A549 (cell line): Measurements from ENCODE around the gene FNIP2.

Experiments used
- CTCF ChIP-seq: fragments of >200 bp; sonication (Bioruptor Twin); formaldehyde crosslinking; IDR thresholded peaks from 3 replicates; pipeline ENCODE4 v1.5.1; 2016
- EP300 ChIP-seq, 2 experiments: fragments of >200 bp; sonication (Bioruptor Twin); formaldehyde crosslinking; IDR thresholded peaks; 2 replicates in 1 of 2; 3 replicates in 1 of 2; pipeline ENCODE4 v1.6.1; 2016 to 2017
- HMGXB4 ChIP-seq: fragments of 250-450 bp; sonication (Bioruptor Pico); IDR thresholded peaks from 2 replicates; pipeline ENCODE4 v1.5.0; 2021; ENCODE audit warnings: mild to moderate bottlenecking, moderate library complexity, borderline replicate concordance
- JUNB ChIP-seq: fragments of >200 bp; sonication (Bioruptor Twin); formaldehyde crosslinking; IDR thresholded peaks from 2 replicates; pipeline ENCODE4 v1.6.1; 2016
- POLR2A ChIP-seq: IDR thresholded peaks from 2 replicates; pipeline ENCODE4 v1.6.1; 2012; ENCODE audit warnings: mild to moderate bottlenecking, low read length
- SMC3 ChIP-seq: fragments of >200 bp; sonication (Bioruptor Twin); formaldehyde crosslinking; IDR thresholded peaks from 3 replicates; pipeline ENCODE4 v1.6.1; 2018; ENCODE audit warnings: inconsistent platforms
- SREBF2 ChIP-seq: fragments of 450-650 bp; IDR thresholded peaks from 2 replicates; pipeline ENCODE4 v1.6.1; 2014; ENCODE audit warnings: mild to moderate bottlenecking, moderate library complexity
- ZFP36 ChIP-seq: fragments of 450-650 bp; IDR thresholded peaks from 2 replicates; pipeline ENCODE4 v1.6.1; 2014; ENCODE audit warnings: borderline replicate concordance; ENCODE audit not compliant: partially characterized antibody

GRCh38 chr4:158782551-158783360 lies 13.9 kb downstream of the FNIP2 start:
- TF ChIP-seq CTCF (no peak), SREBF2 (no peak), SMC3 (no peak), JUNB (no peak), EP300 (IDR thresholded peaks at IDR 0.05) (no peak), ZFP36 (no peak), HMGXB4 (CRISPR knock-in tag) (no peak), POLR2A (no peak)
